CD4-positive, alpha-beta T cell treated with Interleukin-4 for 4 hours (primary cell): ENCODE measurements around the gene KCTD2.
"Not testable (repeated sequence)": the region's sequence is repeated elsewhere in the genome, so short reads cannot be mapped to it uniquely, and the experiment has no call there.

Source experiments
- DNase-seq: peaks from one replicate; pipeline ENCODE4 v3.0.0-alpha.2; 2020

Gene KCTD2, protein sequence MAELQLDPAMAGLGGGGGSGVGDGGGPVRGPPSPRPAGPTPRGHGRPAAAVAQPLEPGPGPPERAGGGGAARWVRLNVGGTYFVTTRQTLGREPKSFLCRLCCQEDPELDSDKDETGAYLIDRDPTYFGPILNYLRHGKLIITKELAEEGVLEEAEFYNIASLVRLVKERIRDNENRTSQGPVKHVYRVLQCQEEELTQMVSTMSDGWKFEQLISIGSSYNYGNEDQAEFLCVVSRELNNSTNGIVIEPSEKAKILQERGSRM

DNA sequence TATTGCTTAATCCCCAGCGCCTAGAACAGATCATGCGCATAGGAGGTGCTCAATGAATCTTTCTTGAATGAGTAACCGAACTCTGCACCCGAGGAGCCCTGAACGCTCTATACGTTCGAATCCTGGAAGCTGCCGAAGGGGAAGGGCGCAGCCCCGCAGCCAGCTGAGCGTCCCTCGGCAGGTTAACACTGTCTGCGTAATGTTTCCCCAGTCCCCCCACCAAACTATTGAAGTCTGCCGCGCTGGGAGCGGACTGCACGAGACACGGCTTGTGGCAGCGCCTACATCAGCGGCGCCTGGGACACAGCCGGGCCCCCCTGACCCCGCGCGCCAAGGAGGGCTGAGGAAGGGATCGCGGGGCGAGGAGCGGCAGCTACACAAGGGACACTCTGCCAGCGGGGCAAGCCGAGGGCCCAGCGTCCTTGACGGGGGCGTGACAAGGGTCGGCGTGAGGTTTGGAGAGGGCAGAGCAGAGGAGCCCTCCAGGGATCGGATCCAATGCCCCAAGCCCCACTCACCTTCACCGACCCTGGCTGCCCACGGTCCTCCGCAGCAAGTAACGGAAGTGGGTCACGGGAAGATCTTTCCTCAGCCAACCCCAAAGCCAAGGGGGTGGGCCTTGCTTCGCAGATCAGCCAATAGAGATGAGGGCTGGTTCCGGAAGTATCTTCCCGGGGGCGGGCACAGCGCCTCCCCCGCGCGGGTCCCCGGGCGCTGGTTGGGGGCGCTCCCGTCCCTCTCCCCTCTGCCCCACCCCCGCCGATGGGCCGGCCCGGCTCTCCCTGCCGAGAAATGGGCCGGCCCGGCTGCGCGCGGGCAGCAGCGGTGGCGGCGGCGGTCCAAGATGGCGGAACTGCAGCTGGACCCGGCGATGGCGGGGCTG, at the start of gene KCTD2, which contains the start of gene ATP5PD:
Gene KCTD2 (plus strand): TSS at position 819 of the 883 bp plus-strand sequence. CDS start 26 bp downstream, at position 845.
Gene ATP5PD (minus strand): TSS at position 563 of the 883 bp plus-strand sequence. CDS start 4,319 bp downstream, outside the sequence.
- DNase-seq, result peak; percentile 96

DNA sequence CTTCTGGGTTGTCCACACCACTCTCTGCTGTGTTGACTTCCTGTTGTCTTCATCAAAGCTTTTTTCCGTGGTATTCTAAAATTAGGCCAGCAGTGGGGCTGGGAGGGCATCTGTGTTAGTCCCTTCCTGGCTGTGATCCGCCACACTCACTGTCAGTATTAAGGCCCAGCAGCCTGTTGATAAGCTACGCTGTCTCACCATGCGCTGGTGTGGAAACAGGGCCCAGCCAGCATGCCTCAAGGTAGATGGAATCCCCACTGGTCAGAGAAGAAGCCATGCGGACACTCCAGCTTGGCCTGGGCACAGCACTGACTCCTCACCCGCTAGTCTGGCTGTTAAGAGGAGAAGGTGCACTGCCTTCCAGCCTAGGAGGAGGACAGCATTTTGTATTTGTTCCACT, 48.2 kb upstream of the KCTD2 start:
- DNase-seq, result no peak

DNA sequence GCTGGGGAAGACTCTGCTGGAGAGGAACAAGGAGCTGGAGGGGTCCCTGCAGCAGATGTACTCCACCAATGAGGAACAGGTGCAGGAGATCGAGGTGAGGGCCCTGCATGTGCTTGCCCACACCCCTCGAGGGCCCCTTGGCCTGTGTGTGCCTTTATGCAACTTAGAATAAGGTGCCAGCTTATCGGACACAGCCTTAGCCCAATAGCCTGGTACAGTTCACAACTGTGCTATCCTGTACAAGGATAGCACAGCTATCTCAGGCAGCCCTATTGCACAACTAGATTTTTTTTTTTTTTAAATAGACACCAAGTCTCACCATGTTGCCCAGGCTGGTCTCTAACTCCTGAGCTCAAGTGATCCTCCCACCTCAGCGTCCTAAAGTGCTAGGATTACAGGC, 47.5 kb upstream of the KCTD2 start:
- DNase-seq, result no peak

DNA sequence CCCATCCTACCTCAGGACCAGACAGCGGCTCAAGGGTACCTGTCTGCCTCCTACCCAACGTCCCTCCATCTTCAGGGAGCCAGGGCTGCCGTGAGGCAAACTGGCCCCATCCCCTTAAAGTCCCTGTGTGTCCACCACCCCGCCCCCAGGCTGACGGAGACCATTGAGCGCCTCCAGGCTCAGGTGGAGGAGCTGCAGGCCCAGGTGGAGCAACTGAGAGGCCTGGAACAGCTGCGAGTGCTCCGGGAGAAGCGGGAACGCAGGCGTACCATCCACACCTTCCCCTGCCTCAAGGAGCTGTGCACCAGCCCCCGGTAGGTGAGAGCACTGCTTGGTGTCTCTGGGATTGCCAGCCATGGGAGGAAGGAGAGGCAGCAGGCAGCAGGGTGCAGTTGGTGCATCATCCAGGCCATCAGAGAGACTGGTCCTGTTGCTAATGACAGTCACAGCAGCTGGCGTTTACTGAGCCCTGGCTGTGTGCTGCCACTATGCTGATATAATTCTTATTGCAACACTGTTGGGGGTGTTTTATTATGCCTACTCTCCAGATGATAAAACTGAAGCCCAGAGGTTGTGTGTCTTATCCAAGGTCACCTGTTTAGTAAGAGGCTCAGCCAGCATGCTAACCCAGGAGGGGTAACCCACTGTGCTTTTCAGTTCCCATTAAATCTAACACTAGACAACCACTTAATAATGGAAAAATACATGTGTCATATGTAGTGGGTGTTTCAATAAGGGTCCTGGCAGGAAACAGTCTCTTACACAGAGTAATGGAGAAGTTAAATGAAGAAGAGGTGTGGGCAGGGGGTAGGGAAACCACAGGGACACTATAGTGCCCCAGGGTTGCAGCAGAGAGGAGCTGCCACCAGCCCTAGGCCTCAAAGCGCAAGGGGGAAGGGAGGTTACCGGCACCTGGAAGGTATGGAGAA, 44.8 kb upstream of the KCTD2 start:
- DNase-seq, result no peak

DNA sequence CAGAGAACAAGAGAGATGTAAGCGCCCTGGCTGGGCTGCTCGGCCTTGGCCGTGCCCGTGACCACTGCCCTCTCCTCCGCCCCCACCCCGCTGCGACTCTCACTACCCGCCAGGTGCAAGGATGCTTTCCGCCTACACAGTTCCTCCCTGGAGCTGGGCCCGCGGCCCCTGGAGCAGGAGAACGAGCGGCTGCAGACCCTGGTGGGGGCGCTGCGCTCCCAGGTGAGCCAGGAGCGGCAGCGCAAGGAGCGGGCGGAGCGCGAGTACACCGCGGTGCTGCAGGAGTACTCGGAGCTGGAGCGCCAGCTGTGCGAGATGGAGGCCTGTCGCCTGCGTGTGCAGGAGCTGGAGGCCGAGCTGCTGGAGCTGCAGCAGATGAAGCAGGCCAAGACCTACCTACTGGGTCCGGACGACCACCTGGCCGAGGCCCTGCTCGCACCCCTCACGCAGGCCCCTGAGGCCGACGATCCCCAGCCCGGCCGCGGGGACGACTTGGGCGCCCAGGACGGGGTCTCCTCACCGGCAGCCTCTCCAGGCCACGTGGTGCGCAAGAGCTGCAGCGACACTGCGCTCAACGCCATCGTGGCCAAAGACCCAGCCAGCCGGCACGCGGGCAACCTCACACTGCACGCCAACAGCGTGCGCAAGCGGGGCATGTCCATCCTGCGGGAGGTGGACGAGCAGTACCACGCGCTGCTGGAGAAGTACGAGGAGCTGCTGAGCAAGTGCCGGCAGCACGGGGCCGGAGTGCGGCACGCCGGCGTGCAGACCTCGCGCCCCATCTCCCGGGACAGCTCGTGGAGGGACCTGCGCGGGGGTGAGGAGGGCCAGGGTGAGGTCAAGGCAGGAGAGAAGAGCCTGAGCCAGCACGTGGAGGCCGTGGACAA, 43.7 kb upstream of the KCTD2 start:
- no peak for DNase-seq

DNA sequence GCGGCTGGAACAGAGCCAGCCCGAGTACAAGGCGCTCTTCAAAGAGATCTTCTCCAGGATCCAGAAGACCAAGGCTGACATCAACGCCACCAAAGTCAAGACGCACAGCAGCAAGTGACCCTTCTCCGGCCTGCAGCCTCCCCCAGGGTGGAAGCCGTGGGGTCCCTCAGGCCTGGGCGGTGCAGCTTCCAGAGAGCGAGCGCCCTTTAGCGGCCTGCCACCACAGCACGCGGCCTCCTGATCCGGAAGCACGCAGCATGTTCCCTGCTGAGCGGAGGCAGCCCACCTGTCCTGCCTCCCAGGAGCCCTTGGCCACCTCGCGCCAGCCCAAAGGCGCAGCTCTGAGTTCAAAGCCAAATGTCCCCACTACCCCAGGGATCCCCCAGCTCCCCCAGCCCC, 43.1 kb upstream of the KCTD2 start:
- DNase-seq, result no peak

DNA sequence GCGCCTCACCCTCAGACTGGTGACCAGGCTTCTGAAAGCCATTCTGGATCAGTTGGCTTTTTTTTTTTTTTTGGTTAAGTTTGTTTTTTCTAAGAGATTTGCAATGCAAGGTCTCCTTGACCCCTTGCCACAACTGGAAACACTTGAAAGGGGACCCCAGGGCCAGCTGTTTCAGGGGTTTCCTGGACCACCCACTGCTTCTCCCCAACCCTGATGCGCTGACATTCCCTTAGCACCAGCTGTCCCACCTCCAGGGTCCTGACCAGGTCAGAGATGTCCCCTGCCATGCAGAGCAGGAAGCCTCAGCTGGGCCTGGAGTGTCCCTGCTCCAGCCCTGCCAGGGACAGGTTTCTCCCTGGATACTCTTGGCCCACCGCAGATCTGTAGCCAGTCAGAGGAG, 42.7 kb upstream of the KCTD2 start:
- DNase-seq, result no peak

DNA sequence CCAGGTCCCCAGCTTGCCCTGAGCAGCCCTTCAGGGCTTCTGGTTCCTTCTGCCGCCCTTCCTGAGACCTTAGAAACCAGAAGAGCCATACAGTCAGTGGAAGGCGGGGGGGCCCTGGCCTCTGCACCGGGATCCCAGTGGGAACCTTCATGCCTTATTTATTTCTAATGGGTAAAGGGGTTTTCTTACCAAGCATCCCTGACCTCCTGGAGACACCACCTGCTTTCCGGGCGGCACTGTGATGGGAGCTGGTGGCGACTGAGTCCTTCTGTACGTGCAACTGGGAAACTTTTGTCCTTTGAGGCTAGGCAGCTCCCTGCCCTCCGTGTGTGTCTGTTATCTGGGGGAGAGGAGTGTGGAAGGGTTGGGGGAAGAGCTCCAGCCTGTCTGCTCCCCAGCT, 41.7 kb upstream of the KCTD2 start:
- DNase-seq, result no peak

DNA sequence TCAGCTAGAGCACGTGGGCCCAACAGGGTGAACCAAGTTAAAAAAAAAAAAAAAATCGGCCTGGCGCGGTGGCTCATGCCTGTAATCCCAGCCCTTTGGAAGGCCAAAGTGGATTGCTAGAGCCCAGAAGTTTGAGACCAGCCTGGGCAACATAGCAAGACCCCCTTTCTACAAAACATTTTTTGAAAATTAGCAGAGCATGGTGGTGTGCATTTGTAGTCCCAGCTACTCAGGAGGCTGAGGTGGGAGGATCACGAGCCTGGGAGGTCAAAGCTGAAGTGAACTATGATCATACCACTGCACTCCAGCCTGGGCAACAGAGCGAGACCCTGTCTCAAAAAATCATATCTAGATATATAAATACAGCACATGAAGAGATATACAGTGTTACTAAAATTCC, 40.9 kb upstream of the KCTD2 start:
- DNase-seq, result not testable (repeated sequence)

DNA sequence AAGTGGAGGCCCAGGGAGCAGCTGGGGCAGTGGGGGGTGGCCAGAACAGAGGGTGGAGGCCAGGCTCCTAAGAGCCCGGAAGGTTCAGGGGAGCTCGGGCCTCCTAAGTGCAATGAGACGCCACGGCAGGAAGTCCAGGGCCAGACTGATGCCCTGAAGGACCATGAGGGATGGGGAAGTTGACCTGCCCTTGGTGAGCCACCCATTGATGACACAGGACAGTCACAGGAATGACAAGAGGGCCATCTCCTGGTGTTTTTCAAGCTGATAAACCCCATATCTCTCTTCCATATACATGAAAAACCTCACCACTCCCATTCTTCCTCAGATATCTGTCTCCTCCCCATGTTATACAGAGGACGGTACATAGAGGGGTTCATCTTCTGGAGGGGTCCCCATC, 40.4 kb upstream of the KCTD2 start:
- no peak for DNase-seq

DNA sequence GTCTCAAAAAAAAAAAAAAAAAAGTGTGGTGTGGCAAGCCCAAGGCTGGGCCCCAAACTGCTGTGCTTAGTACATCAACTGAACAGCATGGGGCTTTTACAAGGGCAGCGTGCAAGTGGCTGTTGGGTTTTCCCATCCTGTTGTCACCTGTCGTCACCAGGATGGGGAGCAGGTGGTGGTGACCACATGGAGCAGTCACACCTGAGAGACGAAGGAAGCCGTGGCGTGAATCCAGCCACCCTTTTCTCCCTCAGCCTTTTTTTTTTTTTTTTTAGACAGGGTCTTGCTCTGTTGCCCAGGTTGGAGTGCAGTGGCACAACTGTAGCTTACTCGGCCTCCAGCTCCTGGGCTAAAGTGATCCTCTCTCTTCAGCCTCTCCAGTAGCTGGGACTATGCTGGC, 38.7 kb upstream of the KCTD2 start:
- no peak for DNase-seq

DNA sequence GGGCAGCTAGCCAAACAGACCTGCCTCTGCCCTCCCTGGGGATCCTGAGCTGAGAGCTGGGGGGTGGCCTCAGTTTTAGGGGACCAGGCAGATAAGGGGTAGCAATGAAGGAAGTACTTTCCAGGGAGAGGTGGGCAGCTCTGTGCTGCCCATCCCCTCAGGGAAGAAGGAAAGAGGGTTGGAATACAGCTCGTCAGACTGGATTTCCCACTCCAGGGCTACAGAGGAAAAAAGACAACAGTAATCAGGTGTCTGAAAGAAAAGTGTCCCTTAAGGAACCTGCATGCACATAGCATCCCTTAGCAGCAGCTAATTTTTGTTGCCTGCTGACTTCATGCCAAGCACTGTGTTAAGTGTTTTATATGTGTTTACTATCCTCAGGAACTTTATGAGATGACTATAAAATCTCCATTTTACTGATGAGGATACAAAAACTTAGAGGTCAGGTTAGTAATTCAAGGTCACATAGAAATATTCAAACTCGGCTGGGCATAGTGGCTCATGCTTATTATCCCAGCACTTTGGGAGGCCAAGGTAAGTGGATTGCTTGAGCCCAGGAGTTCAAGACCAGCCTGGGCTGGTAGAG, 37.8 kb upstream of the KCTD2 start:
- no peak for DNase-seq

DNA sequence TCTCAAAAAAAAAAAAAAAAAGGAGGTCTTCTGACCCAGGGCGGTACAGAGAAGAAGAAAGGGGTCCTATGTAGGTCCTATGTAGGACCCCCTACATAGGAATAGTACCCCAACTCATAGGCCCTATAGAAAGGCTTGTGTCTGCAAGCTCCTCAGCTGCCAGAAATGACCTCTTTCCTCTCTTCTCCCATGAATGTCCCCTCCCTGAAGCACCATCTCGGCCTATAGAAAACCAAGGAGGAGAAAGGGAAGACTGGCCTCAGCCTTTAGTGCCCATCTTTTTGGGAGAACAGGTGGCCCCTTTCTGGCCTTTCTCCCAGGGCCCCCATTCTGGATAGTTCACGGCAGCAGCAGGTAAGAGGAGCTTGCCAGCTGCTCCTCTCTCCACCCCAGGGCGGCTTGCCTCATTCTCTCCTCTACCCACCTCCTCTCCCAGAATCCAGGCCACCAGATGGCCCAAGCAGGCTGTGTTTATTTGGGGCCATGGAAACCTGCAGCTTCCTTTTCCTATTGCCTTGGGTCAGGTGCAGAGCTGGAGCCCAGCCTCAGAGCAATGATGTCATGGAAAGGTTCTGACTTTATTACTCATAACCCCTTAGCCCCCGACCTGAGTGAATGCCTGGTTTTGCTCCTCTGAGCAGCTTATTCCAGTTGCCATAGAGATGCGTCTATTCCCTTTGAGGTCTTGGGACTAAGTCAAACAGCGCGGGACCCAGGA, 36.2 kb upstream of the KCTD2 start:
- DNase-seq, result no peak

DNA sequence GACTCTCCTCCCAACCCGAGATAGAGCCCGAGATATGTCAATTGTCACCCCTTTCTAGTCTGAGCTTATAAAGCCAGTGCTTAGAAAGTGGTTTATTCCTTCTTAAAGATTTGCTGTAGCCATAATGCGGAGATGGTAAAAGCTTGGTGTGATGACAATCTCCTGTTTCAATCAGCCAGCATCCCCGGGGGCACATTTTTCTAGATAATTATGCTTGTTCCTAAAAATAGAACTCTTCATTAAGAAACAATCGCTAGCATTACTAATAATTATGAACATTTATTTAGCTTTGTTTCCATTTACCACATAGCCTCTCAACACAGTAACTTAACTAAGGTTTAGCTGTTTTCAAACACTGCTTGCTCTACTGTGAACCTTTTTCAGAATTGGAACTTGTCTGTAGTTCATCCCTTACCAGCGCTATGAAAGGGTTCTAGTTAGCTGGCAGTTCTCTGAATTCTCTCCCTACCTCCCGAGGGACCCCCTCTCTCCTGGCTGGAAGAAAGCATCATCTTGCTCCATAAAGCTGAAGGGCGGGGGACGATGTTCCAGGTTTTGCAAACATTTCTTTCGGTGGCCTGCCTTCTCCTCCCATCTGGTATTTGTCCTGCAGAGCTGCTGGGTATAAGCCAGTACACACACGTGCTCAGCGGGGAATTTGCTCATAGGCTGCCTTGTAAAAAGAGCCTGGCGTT, 35.5 kb upstream of the KCTD2 start:
- DNase-seq, result no peak

DNA sequence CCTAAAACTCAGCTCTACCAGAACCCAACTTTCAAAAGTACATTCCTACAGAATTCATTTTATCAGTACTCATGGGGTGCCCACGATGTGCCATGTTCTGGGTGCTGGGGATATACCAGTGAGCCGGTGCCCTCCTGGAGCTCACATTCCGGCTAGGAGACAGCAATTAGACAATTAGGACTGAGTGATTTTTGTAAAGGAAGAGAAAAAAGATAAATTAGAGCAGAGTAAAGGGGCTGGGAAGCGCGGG, 35.0 kb upstream of the KCTD2 start:
- no peak for DNase-seq

DNA sequence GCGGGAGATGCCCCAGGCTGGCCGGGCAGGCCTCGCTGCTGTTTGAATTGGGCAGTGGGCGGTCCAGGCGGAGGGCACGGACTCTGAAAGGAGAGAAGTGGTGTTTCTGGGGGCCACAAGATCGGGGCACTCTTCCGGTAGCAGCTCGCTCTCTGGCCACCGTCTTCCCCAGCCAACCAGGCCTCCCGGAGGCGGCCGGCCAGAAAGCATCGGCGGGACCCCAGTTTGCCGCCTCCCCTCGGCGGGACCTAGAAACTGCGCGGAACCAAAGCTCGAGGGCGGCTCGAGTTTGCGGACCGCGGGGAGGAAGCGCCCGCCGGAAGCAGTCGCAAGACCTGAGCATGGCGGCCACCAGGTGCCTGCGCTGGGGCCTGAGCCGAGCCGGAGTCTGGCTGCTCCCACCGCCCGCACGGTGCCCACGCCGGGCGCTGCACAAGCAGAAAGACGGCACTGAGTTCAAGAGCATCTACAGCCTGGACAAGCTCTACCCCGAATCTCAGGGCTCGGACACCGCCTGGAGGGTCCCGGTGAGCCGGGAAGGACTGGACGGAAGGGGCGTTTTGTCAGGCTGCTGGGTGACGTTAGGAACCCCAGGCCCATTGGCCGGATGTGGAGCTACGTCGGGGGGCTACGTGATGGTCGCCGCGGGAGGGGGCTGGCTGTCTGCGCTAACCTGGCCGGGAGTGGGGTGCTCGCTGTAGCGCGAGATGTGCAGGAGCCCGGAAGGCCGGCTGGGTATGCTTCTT, 34.5 kb upstream of the KCTD2 start, which contains the start of gene MRPL58:
Gene MRPL58 (plus strand): TSS at position 325 of the 746 bp plus-strand sequence. CDS start 17 bp downstream, at position 342.
- DNase-seq, result peak; percentile 78

DNA sequence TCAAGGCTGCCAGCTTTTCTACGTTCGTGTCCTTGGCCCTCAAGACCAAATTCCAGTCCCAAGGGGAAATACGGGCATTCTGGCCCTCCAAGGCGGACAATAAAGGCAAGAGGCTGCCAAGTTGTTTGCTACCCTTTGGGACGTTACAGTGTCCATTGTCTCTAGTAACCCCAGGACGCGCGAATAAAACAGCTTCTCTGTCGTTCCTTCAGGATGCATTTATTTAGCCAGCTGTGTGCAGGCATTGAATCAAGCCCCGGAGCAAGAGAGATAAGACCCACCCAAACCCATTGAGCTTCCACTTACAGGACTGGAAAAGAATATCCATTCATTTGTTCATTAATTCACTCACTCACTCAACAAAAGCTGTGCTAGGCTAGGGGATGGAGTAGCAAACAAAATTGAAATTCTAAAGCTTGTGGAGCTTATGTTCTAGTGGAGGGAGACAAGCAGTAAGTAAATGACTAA, 33.9 kb upstream of the KCTD2 start:
- no peak for DNase-seq

DNA sequence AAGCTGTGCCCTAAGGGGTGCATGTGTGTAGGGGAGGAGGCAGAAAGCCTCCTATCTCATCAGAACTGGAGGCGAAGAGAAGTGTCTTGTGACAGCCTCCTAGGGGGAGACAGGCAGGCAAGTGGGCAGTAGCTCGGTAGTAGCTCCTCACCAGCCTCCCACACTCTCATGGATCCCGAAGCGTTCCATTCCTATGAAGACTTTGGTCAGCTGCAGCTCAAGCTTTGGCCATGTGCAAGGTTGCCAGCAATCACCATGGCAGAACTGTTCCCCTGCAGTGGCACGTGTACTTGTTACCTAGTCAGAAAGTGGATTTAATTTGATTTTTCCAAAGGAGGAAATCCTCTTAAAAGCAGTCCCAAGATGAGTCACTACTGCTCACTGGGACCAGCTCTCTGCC, 27.9 kb upstream of the KCTD2 start:
- DNase-seq, result no peak

DNA sequence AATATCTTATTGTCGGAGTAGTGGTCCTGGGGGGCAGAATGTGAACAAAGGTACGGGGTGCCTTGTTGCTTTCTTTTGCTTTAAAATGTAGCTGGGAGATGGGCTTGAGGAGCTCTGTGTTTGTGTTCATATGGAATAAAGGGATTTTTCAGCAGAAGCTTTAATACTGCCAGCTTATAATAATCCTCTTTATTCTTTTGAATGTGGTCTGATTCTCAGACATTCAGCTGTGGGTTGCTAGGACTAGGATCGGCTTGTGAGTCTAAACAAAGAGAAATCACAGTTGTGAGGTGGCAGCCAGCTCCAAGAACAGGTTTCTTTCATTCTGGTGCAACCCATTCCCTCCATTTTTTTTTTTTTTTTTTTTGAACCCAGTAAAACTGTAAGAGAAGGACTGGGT, 27.3 kb upstream of the KCTD2 start:
- no peak for DNase-seq
